NCI-H82 treated with DMSO at 0.1 percent for 48 hours (cell line): ENCODE results near the gene TMPRSS12.
"Not testable (repeated sequence)": the region's sequence is repeated elsewhere in the genome, so short reads cannot be mapped to it uniquely, and the experiment has no call there.

ENCODE experiments used
- DNase-seq: peaks from one replicate; lab custom pipeline; 2025; ENCODE audit not compliant: unreplicated experiment; lab: John Stamatoyannopoulos, UW

Gene TMPRSS12

GRCh38 chr12:50925920-50926319, 83.2 kb downstream of the TMPRSS12 start:
- no peak for DNase-seq

GRCh38 chr12:50926415-50926814, 83.7 kb downstream of the TMPRSS12 start:
- DNase-seq = no peak

- DNase-seq = not testable (repeated sequence)
Observed at GRCh38 chr12:50926932-50927331, 84.2 kb downstream of the TMPRSS12 start.

- DNase-seq = no peak
Observed at GRCh38 chr12:50927356-50927755, 84.6 kb downstream of the TMPRSS12 start.

- no peak for DNase-seq
Observed at GRCh38 chr12:50927766-50928224, 85.1 kb downstream of the TMPRSS12 start.

GRCh38 chr12:50928392-50928791, 85.7 kb downstream of the TMPRSS12 start:
- DNase-seq = no peak

GRCh38 chr12:50929831-50930230, 87.1 kb downstream of the TMPRSS12 start:
- no peak for DNase-seq

- not testable (repeated sequence) for DNase-seq
Observed at GRCh38 chr12:50930477-50930876, 87.8 kb downstream of the TMPRSS12 start.

- DNase-seq = no peak
Observed at GRCh38 chr12:50932787-50933280, 90.1 kb downstream of the TMPRSS12 start.

GRCh38 chr12:50933459-50934124, 90.9 kb downstream of the TMPRSS12 start:
- no peak for DNase-seq

- DNase-seq = no peak
Observed at GRCh38 chr12:50934371-50934851, 91.7 kb downstream of the TMPRSS12 start.

GRCh38 chr12:50934981-50935807, 92.5 kb downstream of the TMPRSS12 start:
- no peak for DNase-seq

GRCh38 chr12:50936821-50937530, 94.2 kb downstream of the TMPRSS12 start:
- no peak for DNase-seq
